GM15510 (cell line): ENCODE data around the gene TMEM97.

Source experiments
- POLR2A ChIP-seq: IDR thresholded peaks from 3 replicates; pipeline ENCODE4 v1.6.1; 2011; ENCODE audit warnings: borderline replicate concordance; ENCODE audit not compliant: insufficient read length; ENCODE audit errors: extremely low read depth

TMEM97 gene

GRCh38 chr17:28343491-28343932, 24.5 kb downstream of the TMEM97 start:
- TF ChIP-seq POLR2A, result no peak

- TF ChIP-seq POLR2A, result no peak
Observed at GRCh38 chr17:28344011-28344410, 25.0 kb downstream of the TMEM97 start.

GRCh38 chr17:28344435-28344901, 25.5 kb downstream of the TMEM97 start:
- no peak for TF ChIP-seq POLR2A

GRCh38 chr17:28345419-28346198, 26.6 kb downstream of the TMEM97 start:
- TF ChIP-seq POLR2A, result peak; percentile 17

GRCh38 chr17:28346199-28346580, 27.2 kb downstream of the TMEM97 start:
- TF ChIP-seq POLR2A, result no peak

- TF ChIP-seq POLR2A, result no peak
Observed at GRCh38 chr17:28346746-28347246, 27.8 kb downstream of the TMEM97 start.

- TF ChIP-seq POLR2A, result no peak
Observed at GRCh38 chr17:28347261-28347891, 28.4 kb downstream of the TMEM97 start.

- no peak for TF ChIP-seq POLR2A
Observed at GRCh38 chr17:28348979-28349378, 30.0 kb downstream of the TMEM97 start.

- TF ChIP-seq POLR2A, result no peak
Observed at GRCh38 chr17:28350271-28350670, 31.3 kb downstream of the TMEM97 start.

GRCh38 chr17:28357061-28357900, 38.3 kb downstream of the TMEM97 start, which contains the start of gene POLDIP2:
POLDIP2 (minus strand) TSS chr17:28357527; CDS start chr17:28357448, 79 bp downstream.
- TF ChIP-seq POLR2A, result peak; percentile 97

- TF ChIP-seq POLR2A, result no peak
Observed at GRCh38 chr17:28357901-28358197, 38.8 kb downstream of the TMEM97 start.

- TF ChIP-seq POLR2A, result no peak
Observed at GRCh38 chr17:28363186-28363585, 44.2 kb downstream of the TMEM97 start.

GRCh38 chr17:28363776-28364650, 45.0 kb downstream of the TMEM97 start:
- no peak for TF ChIP-seq POLR2A
